Fibroblast of the aortic adventitia (primary cell): Measurements from ENCODE around the gene SPATS1. TPM values are rescaled to one million over a fixed set of nuclear protein-coding genes. Genes with fewer than 3 reads are reported as not detected.

Source experiments
- DNase-seq: peaks from one replicate; pipeline ENCODE4 v3.0.0-alpha.2; 2010; ENCODE audit warnings: low read depth
- H3K4me3 ChIP-seq: 2 replicates; pipeline ENCODE4 v1.5.1; 2011; ENCODE audit warnings: low read depth, mild to moderate bottlenecking, control low read depth, low read length, moderate library complexity
- CTCF ChIP-seq: IDR thresholded peaks from 2 replicates; pipeline ENCODE4 v1.5.1; 2011; ENCODE audit warnings: mild to moderate bottlenecking, low read length, control low read depth, inconsistent platforms; ENCODE audit not compliant: insufficient read depth
- total RNA-seq: library from RNA; depleted of rRNA; stranded (reverse); fragments of >200 nt; gene quantifications from 2 replicates; pipeline ENCODE4 v1.2.3, GENCODE V29; 2012; ENCODE audit warnings: low replicate concordance

Gene SPATS1
- total RNA-seq, 1 donor: not detected

- TF ChIP-seq CTCF: no peak
- no peak for DNase-seq
- H3K4me3 ChIP-seq: peak overlapping the region; percentile 96
Observed at GRCh38 chr6:44386929-44387345, 44.5 kb downstream of the SPATS1 start.

- TF ChIP-seq CTCF: no peak
- peak within 1 kb of the TSS; percentile 96 for H3K4me3 ChIP-seq
- peak; percentile 100 for DNase-seq
Observed at GRCh38 chr6:44387346-44388134, 45.1 kb downstream of the SPATS1 start, which contains the start of gene CDC5L. Gene CDC5L (plus strand): TSS chr6:44387706. CDS start chr6:44387824, 118 bp downstream.

GRCh38 chr6:44388135-44388487 is 45.7 kb downstream of the SPATS1 start:
- no peak for DNase-seq
- TF ChIP-seq CTCF: no peak
- peak overlapping the region; percentile 96 for H3K4me3 ChIP-seq

GRCh38 chr6:44388887-44389286 is 46.4 kb downstream of the SPATS1 start:
- peak overlapping the region; percentile 96 for H3K4me3 ChIP-seq
- no peak for DNase-seq
- TF ChIP-seq CTCF: no peak

GRCh38 chr6:44390158-44390683 is 47.8 kb downstream of the SPATS1 start:
- H3K4me3 ChIP-seq: no peak overlapping the region
- TF ChIP-seq CTCF: no peak
- DNase-seq: no peak

Other genes with a start within 250 kb of the SPATS1 start
- gene MRPL14, start 215.2 kb upstream of the SPATS1 start, total RNA-seq: 9.2 and 34.5 TPM in 2 replicates
- 7.2 and 20.7 TPM in 2 replicates for gene TMEM63B, start 215.1 kb upstream of the SPATS1 start, total RNA-seq
- not detected in 2 replicates for gene CAPN11, start 183.8 kb upstream of the SPATS1 start, total RNA-seq
- not detected in 2 replicates for gene MYMX, start 125.7 kb upstream of the SPATS1 start, total RNA-seq
- 5.2 and 23.6 TPM in 2 replicates for gene SLC29A1, start 119.1 kb upstream of the SPATS1 start, total RNA-seq
- gene HSP90AB1, start 95.5 kb upstream of the SPATS1 start, total RNA-seq: 797 and 832 TPM in 2 replicates
- 56.4 and 60.8 TPM in 2 replicates for gene SLC35B2, start 85.1 kb upstream of the SPATS1 start, total RNA-seq
- 5.4 and 74.7 TPM in 2 replicates for gene NFKBIE, start 77.1 kb upstream of the SPATS1 start, total RNA-seq
- not detected in 2 replicates for gene TMEM151B, start 72.2 kb upstream of the SPATS1 start, total RNA-seq
- 6.8 and 12.7 TPM in 2 replicates for gene AARS2, start 29.3 kb upstream of the SPATS1 start, total RNA-seq
- 27.2 and 29.0 TPM in 2 replicates for gene CDC5L, start 45.1 kb downstream of the SPATS1 start, total RNA-seq